Stimulated activated CD4-positive, alpha-beta T cell treated with anti-CD3 and anti-CD28 coated beads, TNF-alpha, amount 100 ng/mL, for 24 hours (primary cell): ENCODE measurements around the gene CXorf38.
A peak's percentile ranks its signal among the peaks of the same experiment; 100 is the strongest.

Experiments used
- DNase-seq, 3 experiments: peaks; one replicate each; pipeline ENCODE4 v3.0.0-alpha.2; 2020; ENCODE audit warnings: low read depth in 3 of 3

Gene CXorf38, protein sequence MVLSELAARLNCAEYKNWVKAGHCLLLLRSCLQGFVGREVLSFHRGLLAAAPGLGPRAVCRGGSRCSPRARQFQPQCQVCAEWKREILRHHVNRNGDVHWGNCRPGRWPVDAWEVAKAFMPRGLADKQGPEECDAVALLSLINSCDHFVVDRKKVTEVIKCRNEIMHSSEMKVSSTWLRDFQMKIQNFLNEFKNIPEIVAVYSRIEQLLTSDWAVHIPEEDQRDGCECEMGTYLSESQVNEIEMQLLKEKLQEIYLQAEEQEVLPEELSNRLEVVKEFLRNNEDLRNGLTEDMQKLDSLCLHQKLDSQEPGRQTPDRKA

GRCh38 chrX:40647307-40648197 lies at the start of gene CXorf38:
TSS of gene CXorf38 (minus strand) at chrX:40647561. CDS start at chrX:40647520, 41 bp downstream.
- DNase-seq = peak; percentile 78 to 89 (median 83)

DNA sequence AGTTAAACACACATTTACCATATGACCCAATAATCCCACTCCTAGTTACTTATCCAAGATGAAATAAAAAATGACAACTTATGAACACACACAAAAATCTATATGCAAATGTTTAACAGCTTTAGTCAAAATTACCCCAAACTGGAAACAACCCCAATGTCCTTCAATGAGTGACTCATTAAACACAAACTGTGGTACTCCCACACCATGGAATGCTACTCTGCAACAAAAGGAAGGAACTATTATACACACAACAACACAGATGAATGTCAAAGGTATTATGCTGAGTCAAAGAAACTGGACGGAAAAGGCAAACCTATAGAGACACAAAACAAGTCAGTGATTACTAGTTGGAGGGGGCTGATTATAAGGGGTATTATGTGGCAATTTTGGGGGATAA lies 47.4 kb upstream of the CXorf38 start:
- DNase-seq = no peak

DNA sequence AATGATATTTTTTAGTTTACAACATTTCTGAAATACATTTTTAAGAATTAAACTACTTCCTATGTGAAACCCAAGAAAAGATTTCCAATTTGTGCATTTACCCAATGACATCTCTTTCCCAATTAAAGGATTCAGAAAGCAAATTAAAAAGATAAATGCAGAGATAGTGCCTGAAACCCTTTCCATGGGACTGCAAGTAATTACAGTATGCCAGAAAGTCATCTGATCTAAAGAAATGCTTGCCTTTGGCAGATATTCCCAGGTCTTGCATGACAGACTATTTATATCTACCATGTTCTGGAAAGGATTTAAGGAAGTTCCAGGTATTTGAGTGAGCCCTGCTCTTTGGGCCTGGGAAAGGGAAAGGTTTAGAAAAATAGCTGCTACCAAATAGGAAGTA lies 41.6 kb upstream of the CXorf38 start:
- no peak for DNase-seq

DNA sequence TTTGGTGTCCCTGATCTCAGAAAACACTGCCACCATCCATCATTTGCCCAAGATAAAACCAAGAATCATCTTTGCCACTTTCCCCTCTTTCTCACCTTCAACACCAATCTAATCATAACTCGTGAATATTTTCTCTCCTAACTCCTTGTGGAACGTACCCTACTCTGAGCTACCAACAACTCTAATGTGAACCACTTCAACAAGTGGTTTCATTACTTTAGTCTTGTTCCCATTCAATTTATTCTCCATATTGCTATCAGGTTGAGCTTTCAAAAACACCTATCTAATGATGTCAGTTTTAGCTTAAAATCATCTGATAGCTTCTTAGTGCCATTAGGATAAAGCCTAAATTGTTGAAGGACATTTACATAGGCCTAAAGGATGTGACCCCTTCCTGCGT lies 39.8 kb upstream of the CXorf38 start:
- no peak for DNase-seq

DNA sequence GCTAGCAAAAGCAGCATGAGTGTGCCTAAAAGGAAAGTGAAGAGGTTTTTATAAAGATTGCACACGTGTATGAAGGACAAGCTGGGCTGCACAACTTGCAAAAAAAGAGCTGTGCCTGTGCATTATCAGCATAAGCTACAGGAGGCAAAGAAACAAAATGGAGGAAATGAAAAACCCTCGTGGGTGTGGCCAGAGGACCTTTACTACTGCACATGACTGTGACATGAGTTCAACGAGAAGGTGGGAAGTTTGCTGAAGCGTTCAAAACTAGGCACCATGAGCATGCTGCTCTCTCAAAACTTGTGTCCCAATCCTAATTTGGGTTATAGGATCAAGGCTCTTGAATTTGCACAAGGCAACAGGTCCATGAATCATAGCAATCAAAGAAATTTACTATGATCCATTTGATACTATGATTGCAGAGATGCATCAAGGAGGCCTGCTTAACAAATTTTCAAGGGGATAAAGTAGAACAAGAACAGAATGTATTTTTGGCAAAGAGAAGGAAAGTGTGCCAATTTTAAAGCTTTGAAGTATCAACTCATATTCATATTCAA lies 38.1 kb upstream of the CXorf38 start:
- no peak for DNase-seq

DNA sequence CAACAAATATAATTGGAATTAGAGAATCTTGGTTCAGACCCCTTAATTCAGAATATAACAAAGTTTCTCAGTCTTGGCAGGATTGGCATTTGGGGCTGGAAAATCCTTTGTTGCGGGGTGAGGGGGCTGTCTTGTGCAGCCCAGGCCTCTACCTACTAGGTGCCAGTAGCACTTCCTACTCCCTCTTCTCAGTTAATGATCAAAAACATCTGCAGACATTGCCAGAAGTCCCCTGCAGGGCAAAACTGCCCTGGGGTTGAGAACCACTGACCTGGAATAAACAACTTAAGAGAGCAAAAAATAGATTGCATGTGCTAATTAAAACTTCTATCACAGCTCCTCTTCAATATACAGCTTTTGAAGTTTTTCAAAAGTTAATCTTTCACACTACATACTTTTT lies 36.7 kb upstream of the CXorf38 start:
- DNase-seq = no peak

DNA sequence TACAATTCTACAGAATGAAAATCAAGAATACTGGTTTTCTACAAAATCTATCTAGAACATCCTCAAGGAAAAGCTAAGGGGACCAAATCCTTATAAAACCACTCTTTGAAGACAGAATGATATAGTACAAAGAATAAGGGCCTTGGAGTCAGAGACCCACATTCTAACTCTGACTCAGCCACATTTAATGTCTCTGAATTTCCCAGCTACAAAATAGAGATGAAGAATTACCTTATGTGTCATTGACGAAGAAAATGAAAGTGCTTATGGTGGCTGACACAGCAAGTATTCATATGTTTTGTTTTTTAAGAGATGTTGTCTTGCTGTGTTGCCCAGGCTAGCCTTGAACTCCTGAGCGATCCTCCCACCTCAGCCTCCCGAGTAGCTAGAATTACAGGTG lies 35.9 kb upstream of the CXorf38 start:
- DNase-seq = no peak

DNA sequence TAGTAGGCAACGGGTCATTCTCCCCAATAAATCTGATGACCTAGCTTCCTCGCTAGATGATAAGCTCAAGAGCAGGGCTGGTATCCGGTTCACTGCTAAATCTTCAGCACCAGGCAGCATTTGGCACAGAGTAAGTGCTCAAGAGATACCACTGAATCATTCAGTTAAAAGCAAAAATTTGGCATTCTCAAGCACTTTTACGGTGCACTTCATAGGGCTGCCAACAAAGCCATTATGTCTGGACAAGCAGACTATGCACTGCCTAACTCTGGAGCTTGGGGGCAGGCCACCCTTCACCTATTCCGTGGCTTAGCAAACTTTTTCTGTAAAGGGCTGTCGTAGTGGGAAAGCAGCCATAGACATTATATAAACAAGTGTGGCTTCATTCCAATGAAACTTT lies 23.8 kb upstream of the CXorf38 start:
- no peak for DNase-seq

- DNase-seq = no peak
Observed at GRCh38 chrX:40663880-40664630, 16.7 kb upstream of the CXorf38 start.

GRCh38 chrX:40663078-40663740 lies 15.8 kb upstream of the CXorf38 start:
- no peak for DNase-seq

DNA sequence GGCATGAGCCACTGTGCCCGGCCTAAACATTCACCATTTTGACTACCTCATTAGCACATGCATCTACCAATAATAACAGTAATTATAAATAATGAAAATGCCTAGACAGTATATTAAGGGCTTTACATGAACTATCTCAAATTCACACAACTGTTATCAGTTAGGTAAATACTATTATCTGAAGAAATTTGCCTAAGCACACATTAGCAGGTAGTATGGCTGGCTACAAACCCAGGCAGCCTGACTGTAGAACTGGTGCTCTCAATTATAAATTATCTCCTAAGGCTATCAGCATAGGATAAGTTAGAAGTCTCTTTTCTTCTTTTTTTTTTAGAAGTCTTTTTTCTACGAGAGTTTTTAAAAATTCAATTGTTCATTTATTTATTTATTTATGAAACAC lies 14.1 kb upstream of the CXorf38 start:
- no peak for DNase-seq

GRCh38 chrX:40660381-40660780 lies 13.0 kb upstream of the CXorf38 start:
- no peak for DNase-seq

DNA sequence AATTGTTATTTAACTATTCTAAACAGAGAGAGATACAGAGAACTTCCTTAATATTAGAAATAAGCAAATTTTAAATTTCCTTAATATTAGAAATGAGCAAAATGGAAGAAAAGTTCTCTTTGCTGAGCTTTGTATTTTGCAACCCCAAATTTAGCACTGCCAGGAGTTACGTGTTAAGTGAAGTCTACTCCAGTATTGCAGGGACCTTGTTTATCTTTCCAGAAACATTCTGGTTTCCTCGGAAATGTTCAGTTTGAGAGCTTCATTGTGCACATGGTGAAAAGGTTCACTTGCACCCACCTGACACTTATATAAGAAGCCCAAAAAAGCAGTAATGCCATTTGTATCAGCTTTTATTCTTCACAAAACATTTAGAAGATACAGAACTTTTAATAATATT lies 6.2 kb upstream of the CXorf38 start:
- DNase-seq = no peak

GRCh38 chrX:40652664-40653063 lies 5.3 kb upstream of the CXorf38 start:
- DNase-seq = no peak

- peak; percentile 32 to 39 (median 39) for DNase-seq
Observed at GRCh38 chrX:40651620-40652223, 4.4 kb upstream of the CXorf38 start.

DNA sequence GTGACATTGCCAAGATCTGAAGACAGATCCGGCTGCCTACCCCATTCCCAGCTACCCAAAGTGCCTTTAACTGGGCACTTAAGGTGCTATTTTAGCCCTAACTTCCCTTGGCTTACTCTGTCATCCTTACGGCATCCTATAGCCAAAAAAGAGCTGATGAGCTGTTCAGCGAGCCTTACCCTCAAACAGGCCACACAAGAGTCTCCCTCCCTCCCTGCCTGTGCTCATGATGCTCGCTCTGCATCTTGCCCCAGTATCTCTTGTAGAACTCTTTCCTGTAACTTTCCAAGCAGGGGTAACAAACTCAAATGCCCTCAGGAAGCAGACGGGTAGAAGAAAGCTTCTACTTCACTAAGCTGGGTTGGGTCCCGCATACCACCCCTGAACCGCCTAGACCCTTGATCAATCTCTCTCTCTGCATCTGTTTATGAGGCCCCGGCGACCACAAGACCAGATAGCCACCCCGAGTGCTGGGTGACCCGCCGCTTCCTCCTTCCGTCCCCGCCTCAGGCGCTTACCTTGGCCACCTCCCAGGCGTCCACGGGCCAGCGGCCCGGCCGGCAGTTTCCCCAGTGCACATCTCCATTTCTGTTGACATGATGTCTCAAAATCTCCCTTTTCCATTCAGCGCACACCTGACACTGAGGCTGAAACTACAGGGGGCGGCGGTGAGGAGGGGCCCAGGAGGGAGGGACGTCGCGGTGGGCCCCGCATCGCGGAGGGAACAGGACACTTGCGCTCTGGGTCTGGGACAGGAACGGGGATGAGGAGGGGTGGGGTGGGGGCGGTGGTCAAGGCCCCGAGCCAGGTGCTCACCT lies 663 bp downstream of the CXorf38 start:
- peak in 1 of 3 experiments; percentile 14 for DNase-seq

DNA sequence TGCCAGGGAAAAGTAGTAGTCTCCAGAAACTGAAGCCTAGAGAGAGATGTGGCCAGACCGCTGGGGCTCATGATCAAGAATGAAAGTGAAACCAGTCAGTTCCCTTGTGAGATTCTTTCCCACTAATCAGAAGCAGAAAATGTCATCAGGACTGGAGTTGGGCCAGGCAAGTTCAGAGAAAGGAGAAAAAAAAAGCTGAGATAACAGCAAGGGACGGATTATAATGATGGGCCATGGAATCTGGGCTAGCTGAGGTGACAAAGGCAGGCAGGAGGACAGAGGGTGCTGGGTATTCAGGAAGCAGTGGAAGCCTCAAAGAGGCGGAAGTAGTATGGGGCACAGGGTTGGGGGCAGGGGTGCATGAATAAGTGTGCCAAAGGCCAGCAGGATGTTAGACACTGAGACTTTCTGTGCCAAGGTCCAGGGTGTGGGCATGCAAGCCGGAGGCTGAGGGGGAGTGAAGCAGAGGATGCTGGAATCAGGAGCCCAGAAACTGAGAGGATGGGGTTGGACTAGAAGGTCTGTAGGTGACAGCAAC lies 2.5 kb downstream of the CXorf38 start:
- DNase-seq = peak in 1 of 3 experiments; percentile 21

- no peak for DNase-seq
Observed at GRCh38 chrX:40644176-40644575, 3.2 kb downstream of the CXorf38 start.

- DNase-seq = no peak
Observed at GRCh38 chrX:40637687-40638086, 9.7 kb downstream of the CXorf38 start.

DNA sequence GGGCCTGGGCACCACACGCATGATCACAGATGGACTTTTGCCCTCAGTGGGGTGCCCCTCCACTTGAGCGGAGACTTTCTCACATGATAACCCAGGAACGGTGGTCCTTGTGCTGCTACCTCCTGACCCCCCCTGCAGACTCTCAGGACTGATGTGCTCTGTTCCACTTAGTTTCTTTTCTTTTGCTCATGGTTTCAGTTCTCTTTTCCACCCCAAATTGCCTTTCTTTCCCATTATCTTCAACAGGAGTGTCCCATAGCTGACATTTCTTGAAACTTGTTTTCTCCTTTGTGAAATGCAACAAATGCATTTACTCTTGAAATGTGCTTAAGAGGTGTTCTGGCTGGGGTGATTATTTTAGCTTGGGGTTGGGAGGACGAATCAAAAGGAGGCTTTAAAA lies 15.2 kb downstream of the CXorf38 start:
- no peak for DNase-seq
